Measurements from ENCODE around the gene RFFL. TPM values are rescaled to one million over a fixed set of nuclear protein-coding genes. Genes with fewer than 3 reads are reported as not detected.

Gene RFFL
- total RNA-seq, 4 donors from 2014 or later, result 31.7 to 64.0 (median 56.2) TPM

- H3K36me3 ChIP-seq, result peaks cover 3 to 86% (median 25%) of the 10 kb centered on the region in 3 donors
- intact Hi-C loops (cut with DNase I), result loop anchor here (5.0 kb wide), 1 partner anchor 121 kb away; the partner anchor contains the start of gene RAD51D
- no peaks in the 10 kb centered on the region for H3K27me3 ChIP-seq
- no peaks in the 10 kb centered on the region for H3K9me3 ChIP-seq
- H3K4me1 ChIP-seq, result peaks cover 6 to 43% (median 22%) of the 10 kb centered on the region in 3 donors
- DNase-seq, result no peak
- H3K4me3 ChIP-seq, result no peak overlapping the region
- WGBS, 2 donors, result 56 to 58% methylated on average over 3 of the region's 3 CpGs
- TF ChIP-seq POLR2A (IDR thresholded peaks at IDR 0.05), result no peak
- TF ChIP-seq, protein P1, sequence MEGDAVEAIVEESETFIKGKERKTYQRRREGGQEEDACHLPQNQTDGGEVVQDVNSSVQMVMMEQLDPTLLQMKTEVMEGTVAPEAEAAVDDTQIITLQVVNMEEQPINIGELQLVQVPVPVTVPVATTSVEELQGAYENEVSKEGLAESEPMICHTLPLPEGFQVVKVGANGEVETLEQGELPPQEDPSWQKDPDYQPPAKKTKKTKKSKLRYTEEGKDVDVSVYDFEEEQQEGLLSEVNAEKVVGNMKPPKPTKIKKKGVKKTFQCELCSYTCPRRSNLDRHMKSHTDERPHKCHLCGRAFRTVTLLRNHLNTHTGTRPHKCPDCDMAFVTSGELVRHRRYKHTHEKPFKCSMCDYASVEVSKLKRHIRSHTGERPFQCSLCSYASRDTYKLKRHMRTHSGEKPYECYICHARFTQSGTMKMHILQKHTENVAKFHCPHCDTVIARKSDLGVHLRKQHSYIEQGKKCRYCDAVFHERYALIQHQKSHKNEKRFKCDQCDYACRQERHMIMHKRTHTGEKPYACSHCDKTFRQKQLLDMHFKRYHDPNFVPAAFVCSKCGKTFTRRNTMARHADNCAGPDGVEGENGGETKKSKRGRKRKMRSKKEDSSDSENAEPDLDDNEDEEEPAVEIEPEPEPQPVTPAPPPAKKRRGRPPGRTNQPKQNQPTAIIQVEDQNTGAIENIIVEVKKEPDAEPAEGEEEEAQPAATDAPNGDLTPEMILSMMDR (IDR thresholded peaks at IDR 0.05), result no peak
- H3K27ac ChIP-seq, result peak overlapping the region; percentile 47 to 74 (median 72)
Measured at GRCh38 chr17:34996422-34997285, 66.9 kb downstream of the RFFL start.

- Histone ChIP-seq H3K4me3 (no peak overlapping the region), H3K36me3 (peaks cover 16 to 86% (median 24%) of the 10 kb centered on the region in 3 donors), H3K27me3 (no peaks in the 10 kb centered on the region), H3K9me3 (no peaks in the 10 kb centered on the region), H3K4me1 (peaks cover 6 to 19% (median 15%) of the 10 kb centered on the region in 3 donors), H3K27ac (no peak overlapping the region)
- WGBS, 2 donors, result 48 to 91% methylated on average over 1 to 2 of the region's 2 CpGs
- no peak for DNase-seq
- intact Hi-C loops (cut with DNase I), result no loop called here
- TF ChIP-seq POLR2A (IDR thresholded peaks at IDR 0.05), result no peak
- TF ChIP-seq, protein P1 (IDR thresholded peaks at IDR 0.05), result no peak
Measured at GRCh38 chr17:34993031-34993430, 70.5 kb downstream of the RFFL start.

DNA sequence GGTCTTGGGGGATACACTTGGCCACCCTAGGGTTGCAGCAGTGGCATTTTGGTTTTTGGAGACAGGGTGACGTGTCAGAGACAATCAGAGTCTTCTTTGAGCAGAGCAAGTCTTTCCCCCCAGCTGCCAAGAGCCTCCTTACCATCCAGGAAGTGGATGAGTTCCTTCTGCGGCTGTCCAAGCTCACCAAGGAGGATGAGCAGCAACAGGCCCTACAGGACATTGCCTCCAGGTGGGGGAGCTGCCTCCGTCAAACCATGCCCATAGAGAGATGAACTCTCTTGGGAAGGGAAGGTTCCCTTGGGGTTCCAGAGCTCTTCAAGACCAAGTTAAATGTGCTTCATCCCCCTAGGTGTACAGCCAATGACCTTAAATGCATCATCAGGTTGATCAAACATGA, 71.9 kb downstream of the RFFL start:
- H3K36me3 ChIP-seq, result peaks cover 16 to 99% (median 28%) of the 10 kb centered on the region in 3 donors
- no peak for DNase-seq
- TF ChIP-seq, protein P1 (IDR thresholded peaks at IDR 0.05), result no peak
- TF ChIP-seq POLR2A (IDR thresholded peaks at IDR 0.05), result no peak
- no peak overlapping the region for H3K4me3 ChIP-seq
- no peaks in the 10 kb centered on the region for H3K27me3 ChIP-seq
- intact Hi-C loops (cut with DNase I), result no loop called here
- H3K4me1 ChIP-seq, result peaks cover 0 to 5% (median under 1%) of the 10 kb centered on the region in 3 donors
- 90 to 94% methylated on average over 2 of the region's 3 CpGs for WGBS, 2 donors
- no peaks in the 10 kb centered on the region for H3K9me3 ChIP-seq
- H3K27ac ChIP-seq, result peak overlapping the region in 1 of 4 donors; percentile 23

- no peak for DNase-seq
- 51 to 61% methylated on average over 6 of the region's 6 CpGs for WGBS, 2 donors
- TF ChIP-seq, protein P1 (IDR thresholded peaks at IDR 0.05), result no peak
- TF ChIP-seq POLR2A (IDR thresholded peaks at IDR 0.05), result no peak
- Histone ChIP-seq H3K4me3 (no peak overlapping the region), H3K27ac (peak overlapping the region in 1 of 4 donors; percentile 23), H3K36me3 (peaks cover 16 to 99% (median 28%) of the 10 kb centered on the region in 3 donors), H3K9me3 (no peaks in the 10 kb centered on the region), H3K4me1 (no peaks in the 10 kb centered on the region), H3K27me3 (no peaks in the 10 kb centered on the region)
- intact Hi-C loops (cut with DNase I), result no loop called here
Measured at GRCh38 chr17:34990921-34991365, 72.6 kb downstream of the RFFL start.

DNA sequence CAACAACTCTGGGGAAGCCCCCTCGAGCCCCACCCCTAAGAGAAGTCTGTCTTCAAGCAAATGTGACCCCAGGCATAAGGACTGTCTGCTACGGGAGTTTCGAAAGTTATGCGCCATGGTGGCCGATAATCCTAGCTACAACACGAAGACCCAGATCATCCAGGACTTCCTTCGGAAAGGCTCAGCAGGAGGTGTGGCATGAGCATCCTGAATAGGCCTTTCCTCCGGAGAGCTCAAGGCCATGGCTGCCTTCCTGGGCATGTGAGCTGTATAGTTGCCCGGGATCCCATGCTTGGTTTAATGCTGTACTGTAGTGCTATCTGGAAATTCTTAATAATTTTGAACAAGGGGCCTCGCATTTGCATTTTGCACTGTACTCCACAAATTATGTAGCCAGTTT, 74.0 kb downstream of the RFFL start:
- H3K4me1 ChIP-seq, result peaks cover 0 to 4% (median 0%) of the 10 kb centered on the region in 3 donors
- DNase-seq, result no peak
- WGBS, 2 donors, result 86 to 89% methylated on average over 7 to 8 of the region's 10 CpGs
- no peak overlapping the region for H3K27ac ChIP-seq
- no peak overlapping the region for H3K4me3 ChIP-seq
- H3K9me3 ChIP-seq, result no peaks in the 10 kb centered on the region
- TF ChIP-seq, protein P1 (IDR thresholded peaks at IDR 0.05), result no peak
- TF ChIP-seq POLR2A (IDR thresholded peaks at IDR 0.05), result no peak
- peaks cover 16 to 94% (median 27%) of the 10 kb centered on the region in 3 donors for H3K36me3 ChIP-seq
- no peaks in the 10 kb centered on the region for H3K27me3 ChIP-seq
- intact Hi-C loops (cut with DNase I), result no loop called here
